Cerebellar nuclear complex (tissue), 1 donor: ENCODE data around the gene TMEM163.
A peak's percentile ranks its signal among the peaks of the same experiment; 100 is the strongest.

ENCODE experiments used
- DNase-seq, 2 experiments: peaks; one replicate each; lab custom pipeline; 2025; lab: John Stamatoyannopoulos, UW

Gene TMEM163

DNA sequence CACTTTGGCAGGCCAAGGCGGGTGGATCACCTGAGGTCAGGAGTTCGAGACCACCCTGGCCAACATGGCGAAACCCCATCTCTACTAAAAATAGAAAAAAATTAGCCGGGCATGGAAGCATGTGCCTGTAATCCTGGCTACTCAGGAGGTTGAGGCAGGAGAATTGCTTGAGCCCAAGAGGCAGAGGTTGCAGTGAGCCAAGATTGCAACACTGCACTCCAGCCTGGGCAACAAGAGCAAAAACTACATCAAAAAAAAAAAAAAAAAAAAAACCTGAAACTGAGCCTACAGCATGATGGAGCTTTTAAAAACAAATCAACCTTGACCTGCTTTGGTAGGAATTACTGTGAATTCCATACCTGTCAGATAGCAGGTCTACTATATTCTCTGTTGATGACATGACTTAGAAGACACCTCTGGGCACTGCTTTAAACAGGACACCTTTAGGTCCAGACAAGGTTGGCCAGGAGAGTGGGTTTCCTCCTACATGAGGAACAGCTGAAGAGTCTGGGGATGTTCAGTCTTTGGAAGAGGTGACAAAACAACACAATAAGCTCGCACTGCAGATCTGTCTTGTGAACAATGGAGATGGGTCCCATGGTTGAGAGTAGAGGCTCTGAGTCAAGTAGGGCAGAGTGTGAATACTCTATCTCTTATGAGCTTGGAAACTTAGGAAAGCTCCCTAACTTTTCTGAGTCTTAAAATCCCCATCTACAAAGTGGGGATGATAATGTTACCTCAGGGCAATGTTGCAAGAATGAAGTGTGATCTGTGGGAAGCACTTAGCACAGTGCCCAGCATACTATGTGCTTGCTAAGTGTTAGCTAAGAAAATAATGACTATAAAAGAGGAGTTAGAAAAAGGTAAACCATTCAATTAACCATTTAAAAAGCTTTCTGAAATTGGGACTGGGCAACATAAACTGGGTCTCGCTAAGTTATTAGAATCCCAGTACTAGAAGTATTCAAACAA lies 25.2 kb downstream of the TMEM163 start:
- DNase-seq: no peak

DNA sequence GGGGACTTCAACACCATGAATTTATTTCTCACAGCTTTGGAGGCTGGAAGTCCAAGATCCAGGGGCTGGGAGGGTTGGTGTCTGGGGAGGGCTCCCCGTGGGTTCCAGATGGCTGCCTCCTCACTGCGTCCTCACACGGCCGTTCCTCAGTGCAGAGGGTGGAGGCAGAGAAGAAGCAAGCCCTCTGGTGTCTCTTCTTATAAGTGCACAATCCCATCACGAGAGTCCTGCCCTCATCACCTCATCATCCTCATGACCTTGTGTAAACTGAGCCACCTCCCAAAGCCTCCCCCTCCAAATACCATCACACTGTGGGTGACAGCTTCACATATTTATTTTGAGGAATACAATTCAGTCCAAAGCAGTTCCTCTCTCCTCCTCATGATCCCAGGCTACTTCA lies 26.3 kb downstream of the TMEM163 start:
- DNase-seq: no peak

DNA sequence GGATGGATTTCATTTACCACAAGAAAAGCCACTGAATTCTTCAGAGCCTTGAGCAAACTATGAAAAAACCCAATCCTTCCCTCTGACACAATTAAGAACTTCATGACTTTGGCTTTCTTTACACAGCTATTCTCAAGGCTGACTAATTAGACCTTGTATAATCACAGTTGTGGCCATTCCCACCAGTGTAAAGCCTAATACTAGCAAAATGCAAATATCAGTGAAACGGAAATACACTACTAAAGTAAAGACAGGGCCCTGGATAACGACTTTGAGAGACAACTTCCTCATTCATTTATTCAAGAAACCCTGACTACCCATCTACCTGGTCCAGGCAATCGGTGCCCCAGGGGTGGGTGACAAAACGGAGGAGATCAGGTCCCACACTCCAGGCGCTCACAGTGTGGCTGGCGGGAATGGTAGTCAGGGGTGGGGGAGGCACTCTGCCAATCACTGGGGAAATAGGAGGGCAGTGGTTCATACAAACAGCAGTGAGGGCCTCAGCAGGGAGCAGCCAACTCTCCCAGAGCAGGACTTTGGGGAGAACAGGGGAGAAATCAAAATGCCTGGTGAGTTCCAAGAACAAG lies 28.1 kb downstream of the TMEM163 start:
- no peak for DNase-seq

GRCh38 chr2:134689315-134689714 lies 29.5 kb downstream of the TMEM163 start:
- DNase-seq: no peak

GRCh38 chr2:134685967-134686366 lies 32.8 kb downstream of the TMEM163 start:
- no peak for DNase-seq

DNA sequence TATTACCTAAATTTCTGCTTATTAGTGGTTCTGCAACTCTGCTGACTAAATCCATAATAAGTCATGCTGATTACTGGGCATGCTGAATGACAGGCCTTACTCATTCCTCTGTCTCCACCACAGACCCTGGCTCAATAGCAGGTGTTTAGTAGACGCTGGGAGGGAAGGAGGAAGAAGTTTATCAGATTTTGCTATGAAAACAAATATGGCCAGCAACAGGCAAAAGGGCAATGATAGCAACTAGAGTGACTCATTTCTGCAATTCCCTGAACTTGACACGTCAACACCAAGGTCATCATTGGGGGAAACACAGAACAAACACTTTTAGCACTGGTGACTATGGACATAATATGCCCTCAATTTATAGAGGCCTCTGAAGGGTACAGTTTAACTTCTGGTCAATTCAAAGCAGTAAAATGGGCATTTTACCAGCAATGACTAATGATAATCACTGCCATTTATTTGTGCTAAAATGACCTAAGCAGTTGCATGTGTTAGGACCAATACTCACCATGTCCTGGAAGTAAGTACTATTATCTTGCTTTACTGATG lies 35.2 kb downstream of the TMEM163 start:
- DNase-seq: no peak

- no peak for DNase-seq
These were observed 36.1 kb downstream of the TMEM163 start for GRCh38 chr2:134682726-134683125.

DNA sequence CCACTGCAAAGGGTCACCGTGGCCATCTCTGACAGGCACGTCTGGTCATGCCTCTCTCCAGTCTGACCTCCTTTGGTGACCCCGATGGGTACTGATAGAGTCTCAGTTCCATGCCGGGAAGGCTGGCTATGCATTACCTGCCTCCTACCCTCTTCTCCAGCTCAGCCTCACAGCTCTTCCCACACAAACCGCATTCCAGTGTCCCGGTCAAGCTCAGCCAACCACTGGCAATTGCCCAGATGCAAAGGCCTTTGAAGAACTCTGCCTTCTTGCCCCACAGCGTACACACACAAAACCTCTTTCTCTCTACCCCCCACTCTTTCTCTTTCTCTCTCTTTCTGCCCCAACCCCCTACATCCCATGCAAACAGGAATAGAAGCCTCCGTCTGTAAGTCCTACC lies 37.6 kb downstream of the TMEM163 start:
- DNase-seq: no peak

DNA sequence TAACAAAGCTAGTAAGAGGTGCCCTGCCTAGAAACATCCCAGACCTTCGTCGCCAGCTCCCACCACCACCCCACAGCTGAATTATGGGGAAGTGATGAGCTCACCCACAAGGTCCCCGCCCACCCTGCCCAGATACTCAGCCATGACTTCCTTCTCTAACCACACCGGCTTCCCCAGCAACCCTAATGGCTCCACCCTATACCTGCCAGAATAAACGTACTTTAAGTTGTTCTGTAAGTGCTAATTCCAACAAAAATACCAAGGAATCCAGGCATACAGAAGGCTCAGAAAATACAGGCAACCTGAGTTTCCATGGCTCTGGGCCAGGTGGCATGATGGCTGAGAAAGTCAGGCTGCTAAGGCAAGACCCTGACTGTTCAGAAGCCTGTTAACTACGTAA lies 39.1 kb downstream of the TMEM163 start:
- DNase-seq: no peak

GRCh38 chr2:134679294-134679693 lies 39.5 kb downstream of the TMEM163 start:
- no peak for DNase-seq

DNA sequence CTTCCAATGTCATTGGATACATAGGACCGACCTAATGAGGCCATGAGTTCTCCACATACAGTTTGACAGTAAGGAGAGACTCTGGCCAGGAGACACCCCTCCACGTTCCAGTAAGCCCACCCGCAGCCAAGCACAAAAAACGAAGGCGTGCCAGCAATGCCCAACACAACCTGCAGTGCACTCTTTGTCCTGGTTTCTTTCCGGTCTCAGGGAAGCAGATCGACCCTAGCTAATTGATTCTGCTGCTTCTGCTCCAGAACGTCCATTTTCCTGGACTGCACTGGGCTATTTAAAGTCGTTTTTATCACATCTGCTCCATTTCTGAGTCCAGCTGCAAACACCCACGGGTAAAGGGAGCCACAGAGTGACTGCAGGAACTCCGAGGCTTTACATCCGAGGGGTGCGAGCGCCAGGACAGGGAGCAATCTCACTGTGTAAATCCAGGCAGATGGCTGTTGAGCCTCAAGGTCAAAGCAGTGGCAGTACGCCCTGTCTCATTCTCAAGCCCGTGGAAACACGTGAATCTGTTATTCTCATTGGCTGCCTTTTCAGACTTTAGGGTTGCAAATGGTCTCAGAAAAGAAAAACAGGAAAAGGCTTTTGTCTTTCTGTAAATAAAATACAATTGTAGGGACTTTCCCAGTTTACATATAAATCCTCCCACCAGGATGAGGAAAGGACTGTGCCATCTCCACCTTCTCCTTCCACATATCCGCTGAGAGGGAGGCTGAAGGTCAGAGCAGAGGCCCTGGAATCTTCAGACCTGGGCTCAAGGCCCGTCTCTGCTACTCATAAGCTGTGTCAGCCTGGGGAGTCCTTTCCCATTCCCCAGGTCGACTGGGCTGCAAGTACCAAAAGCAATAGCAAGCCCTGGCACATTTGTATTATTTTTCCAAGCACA lies 40.7 kb downstream of the TMEM163 start:
- no peak for DNase-seq

DNA sequence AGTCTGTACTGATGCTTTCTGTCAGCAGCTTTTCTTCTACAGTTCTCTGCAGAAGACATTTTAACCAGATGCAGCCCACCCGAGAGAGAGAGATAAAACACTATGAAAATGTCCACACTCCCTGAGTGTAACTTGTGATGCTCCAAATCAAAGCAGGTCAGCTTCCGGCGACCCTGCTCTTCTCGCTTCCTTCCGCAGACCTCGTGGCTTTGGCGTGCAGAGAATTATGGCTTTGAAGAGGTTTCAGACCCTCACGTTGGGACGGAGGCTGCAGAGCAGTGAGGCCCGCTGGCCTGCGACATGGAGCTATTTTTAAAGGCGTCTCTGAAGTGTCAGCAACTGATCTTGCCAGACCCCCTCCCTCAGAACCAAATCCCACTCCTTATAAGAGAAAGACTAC lies 41.8 kb downstream of the TMEM163 start:
- DNase-seq: no peak

DNA sequence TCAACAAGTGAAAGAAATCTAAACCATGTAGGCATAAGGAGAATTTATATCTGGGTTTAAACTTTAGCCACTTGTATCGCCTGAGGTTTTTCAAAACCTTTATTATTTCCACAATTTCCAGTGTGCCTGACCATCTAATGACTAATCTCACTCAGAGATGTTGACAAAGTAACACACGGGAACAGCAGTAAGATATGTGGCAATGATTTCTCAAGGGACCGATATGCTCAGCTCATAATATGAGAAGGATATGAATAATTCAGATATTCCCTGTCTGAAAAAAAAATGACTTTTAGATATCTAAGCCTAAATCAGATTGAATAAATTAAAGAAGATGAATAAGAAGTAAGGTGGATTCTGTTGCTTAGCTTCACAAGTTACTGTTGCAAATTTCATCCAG lies 43.5 kb downstream of the TMEM163 start:
- DNase-seq: no peak

GRCh38 chr2:134674687-134675086 lies 44.1 kb downstream of the TMEM163 start:
- DNase-seq: no peak

DNA sequence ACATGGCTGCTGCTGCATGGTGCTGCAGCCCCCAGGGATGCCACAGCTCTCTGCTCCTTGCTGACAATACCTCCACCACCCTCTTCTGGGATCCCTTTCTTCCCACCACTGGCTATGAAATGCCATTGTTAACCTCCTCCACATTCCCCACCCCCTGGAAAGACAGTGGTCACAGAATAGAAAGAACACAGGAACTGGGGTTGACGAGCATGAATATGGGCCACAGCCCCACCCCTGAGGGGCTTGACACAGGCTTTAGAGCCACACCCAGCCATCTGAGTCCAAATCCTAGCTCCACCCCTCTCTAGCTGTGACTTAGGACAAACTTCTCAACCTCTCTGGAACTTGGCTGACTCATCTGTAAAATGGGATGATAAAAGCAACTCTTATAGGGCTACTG lies 47.3 kb downstream of the TMEM163 start:
- no peak for DNase-seq

DNA sequence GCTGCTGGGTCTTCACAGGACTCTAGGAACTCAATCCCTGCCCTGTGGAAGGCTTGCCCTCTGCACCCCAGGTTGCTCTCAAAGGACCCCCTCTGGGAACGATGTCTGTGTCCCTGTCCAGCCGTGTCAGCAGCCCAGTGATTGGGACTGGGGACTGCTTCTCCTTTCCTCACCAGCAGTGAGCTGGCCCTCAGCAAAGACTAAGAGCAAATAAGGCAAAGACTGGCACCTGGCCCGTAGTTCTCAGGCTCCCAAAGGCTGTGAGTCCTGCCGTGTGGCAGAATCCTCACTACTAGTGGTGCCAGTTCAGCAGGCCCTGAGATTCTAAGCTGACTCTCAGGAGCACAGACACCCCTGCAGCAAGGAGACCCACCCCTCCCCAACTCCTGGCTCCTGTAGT lies 47.8 kb downstream of the TMEM163 start:
- DNase-seq: peak in 1 of 2 experiments; percentile 48

- no peak for DNase-seq
These were observed 48.8 kb downstream of the TMEM163 start for GRCh38 chr2:134669731-134670669.

- no peak for DNase-seq
These were observed 50.0 kb downstream of the TMEM163 start for GRCh38 chr2:134668821-134669220.

DNA sequence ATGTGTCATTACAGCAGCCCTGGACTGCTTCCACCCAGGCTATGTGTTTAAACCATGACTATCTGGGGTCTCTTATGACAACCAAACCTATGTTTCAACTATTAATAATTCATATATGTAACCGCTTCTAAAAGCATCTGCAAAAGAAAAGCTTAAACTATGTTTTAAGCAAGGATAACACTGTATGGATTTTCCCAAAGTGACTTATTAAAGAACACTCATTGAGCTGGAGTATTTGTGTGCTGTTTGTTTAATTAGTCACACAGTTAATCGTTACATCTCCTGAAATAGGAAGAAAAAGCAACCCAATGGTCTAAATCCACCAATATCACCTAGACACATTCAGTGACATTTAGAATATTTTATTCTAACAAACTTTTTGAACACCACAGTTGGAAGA lies 51.3 kb downstream of the TMEM163 start:
- DNase-seq: no peak

DNA sequence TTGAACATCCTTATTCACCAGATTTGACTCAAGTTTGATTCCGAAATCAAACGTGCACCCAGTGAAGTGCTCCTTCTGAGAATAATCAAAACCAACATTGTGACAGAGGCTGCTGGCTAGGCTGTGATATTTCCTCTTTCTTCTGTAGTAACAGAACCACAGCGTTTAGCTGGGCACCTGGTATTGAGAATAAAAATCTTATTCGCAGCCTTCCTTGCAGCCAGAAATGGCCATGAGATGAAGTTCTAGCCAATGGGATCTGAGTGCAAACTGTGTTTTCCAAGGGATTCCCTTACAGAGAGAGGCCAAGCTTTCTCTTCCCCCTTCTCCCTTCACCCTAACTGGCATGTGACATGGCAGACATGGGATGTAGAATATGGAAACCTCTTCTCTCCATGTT lies 51.7 kb downstream of the TMEM163 start:
- DNase-seq: no peak
